ENCODE results near the gene RNF144A.

RNF144A gene

DNA sequence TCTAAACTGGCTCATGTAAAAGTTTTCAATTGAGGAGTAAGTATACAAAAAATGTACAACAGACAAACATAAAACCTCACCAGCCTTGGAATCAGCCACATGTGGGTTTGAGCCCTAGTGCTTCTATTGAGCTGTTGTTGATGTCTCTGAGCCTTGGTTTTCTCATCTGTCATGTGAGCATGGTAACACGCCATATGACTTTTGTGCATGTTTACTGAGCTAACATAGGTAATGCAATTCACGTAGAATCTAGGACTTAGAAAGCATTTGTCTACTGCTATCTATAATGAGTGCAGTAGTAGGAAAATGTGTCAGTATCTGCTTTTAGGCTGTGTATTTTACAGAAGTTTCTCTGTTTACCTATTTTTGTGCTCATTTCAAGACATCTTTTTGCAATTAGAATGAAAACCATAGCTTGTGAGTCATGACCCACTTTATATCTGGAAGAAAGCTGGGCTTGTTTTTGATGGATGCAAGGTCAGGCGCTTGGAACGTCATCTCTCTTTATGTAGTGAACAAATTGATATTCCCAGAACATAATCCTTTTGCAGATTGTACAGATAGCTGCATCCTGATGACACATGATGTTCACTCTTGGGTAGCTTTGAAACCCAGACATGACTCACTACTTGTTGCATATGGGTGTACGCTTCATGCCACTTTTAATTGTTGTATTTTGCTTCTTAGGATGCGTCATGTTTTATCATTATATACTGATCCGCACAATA lies 94.3 kb downstream of the RNF144A start:
- no peak for DNase-seq

DNA sequence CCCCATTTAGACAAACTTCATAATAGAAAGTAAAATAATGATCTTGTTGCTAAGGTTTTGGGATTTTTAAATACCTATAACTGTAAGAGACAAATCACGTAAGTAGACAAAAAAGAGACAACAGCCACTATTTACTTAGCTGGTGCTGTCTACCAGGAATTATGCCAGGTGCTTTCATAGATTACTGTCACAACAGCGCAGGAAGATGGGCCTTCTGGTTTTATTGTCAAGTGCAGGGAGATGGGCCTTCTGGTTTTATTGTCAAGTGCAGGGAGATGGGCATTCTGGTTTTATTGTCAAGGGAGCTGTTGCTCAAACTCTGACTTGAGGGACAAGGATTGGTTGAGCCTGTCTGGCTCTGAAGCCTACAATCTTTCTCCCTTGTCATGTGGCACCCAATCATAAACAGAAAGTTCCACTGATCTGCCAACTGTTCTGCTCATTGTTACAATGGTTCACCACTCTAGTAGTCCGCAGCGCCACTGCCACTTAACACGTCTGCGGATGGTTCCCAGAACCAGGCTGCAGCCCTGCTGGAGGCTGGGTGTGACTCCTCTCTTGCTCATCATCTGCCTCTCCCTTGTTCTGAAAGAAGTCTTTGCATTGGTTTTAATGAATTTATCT lies 95.0 kb downstream of the RNF144A start:
- no peak for DNase-seq

DNA sequence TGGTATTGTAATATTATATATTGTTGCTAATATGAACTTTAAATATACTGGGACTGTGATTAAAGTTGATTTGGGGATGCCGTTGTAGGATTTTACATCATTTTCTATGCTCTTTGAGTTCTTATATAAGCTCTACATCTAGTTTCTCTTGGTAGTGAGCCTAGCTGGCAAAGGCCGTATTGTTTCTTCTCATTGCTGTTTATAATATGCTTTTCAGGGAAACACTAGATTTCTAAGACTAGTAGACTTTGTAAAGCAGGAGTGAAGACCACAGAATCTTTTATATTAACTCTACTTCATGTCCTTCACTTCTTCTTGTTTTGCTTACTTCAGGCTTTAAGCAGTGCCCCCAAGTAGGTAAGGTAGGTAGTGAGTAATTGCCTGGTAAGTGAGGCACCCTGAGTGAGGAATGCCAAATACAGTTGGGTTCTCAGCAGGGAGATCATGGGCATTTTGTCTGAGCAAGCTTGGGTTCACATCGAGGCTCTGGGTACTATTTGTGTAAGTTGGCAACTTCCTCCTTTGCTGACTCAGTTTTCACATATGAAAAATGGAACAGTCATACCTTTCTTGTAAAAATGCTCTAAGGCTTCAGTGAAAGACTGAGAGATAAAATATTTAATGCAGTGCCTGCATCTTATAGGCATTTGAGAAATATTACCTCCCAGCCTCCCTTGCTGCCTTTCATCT lies 96.4 kb downstream of the RNF144A start:
- no peak for DNase-seq

DNA sequence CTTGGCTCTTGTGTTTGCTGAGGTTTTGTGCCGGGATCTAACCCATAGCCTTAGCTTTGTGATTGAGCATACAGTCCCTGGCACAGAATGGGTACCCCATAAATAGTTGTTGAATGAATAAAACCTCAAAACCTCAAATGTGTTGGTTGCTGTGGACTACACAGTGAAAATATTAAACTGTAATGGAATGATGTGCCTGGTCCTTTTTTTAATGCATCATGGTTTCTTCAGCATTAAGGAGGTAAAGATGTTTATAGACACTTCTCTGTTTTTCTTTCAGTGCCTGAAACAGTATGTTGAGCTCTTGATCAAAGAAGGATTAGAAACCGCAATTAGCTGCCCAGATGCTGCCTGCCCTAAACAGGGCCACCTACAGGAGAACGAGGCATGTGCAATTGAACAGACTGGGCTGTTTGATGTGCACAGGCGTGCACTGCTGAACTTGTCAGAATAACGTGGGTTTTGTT lies 97.0 kb downstream of the RNF144A start:
- peak; percentile 28 for DNase-seq

DNA sequence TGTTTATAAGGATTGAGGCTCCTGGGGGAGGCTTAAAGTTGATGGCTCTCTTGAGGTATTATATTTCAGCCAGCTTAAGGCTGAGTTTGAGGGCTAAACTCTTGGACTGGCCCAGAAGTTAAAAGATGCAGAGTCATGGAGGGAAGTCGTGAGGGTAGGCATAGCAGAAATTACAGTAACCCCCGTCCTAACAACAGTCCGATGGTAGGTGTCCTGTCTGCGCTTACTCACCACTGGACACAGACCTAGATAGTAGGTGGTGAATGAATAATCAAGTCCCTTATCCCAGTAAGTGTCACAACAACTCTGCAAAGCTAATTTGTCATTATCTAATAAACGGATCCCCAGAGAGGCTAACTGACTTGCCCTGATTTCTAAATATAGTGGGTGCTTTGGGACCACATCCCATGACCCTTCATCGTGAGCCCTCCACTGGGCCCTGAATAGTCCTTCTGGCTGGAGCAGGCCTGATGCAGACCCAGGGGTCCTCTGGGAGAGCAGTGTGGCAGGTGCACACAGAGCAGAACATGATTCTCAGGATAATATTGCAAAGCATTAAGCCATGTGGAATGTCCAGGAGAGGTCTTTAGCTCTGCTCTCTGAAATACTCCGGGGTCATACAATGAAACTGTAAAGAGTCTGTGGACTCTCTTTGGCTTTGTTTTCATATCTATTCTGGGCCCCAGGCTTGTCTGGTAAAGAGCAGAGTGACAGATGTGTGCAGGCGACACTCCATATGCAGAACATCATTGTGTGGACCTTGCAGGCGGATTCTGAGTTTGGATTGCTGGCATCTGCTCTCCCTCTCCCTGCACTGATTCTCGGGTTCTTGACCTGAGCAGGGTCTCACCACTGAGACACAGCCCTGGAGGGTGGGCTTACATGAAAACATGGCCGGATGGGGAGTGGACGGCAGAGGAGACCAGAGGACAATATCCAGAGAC lies 98.1 kb downstream of the RNF144A start:
- DNase-seq, result no peak

DNA sequence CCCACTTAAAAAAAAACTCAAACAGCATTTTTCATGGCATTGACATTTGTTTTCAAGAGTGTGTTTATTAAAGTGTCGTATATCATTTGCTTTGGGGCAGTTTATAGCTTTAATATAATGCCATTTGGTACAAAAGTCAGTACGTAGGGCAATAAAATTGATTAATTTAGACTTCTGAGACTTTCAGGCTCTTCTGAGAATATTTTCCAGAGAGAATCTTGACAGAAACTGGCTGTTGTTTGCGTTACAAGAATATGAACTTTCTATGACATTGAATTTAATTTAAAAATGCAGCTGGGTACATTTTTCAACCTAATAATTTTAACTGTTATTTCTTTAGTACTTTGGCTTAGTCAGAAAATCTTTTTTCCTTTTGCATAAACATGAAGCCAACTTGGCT lies 98.9 kb downstream of the RNF144A start:
- no peak for DNase-seq

DNA sequence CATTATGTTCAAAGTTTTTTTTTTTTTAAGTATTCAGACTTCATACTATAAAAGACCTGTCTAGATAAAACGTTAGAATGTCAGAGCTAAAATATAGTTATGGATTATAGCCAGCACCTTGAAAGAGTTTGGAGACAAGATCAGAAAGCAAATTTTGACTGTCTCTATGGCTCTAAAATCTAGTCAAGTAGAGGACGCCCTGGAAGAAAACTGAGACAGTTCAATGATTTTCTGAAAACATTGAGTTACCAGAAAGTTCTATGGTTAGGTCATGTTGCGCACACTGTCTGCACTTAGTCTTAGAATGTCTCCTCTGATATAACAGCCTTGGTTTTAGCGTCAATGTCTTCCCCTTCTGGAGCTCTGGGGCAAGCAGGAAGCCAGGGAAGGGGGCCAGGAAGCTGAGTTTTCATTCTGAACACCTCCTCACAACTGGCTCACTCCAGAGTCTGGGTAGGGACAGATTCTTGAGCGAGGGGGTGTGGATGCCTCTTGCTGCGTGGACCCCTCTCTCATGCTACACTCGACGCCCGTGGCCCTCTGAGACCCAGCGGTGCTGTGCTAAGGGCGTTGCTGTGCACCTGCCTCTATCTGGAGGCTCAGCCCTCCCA lies 99.5 kb downstream of the RNF144A start:
- no peak for DNase-seq

DNA sequence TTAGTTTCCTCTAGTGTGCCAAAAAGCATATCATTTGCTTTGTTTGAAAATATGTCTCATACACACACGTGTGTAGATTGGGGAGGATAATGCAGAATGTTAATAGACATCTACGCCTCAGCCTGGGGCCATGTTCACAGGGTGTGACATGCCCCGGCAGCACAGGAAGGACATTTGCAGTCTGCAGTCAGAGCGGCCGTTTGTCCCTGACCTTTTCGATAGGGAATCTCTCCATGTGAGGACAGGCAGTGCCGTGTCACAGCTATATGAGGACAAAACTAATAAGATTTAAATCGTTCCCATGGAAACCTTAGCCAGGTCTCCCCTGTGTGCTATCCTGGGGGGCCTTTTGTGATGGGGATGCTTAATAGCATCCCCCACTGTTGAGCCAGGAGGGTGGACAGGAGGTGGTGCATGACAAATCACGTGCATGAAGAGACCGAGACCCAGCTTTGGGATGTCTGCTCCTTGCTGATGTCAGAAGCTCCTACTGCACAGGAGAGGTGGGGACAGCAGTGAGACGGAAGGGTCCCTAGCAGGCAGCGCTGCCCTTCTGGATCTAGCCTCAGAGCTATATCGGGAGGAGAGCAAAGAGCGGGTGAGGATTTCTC lies 100.6 kb downstream of the RNF144A start:
- DNase-seq, result no peak

DNA sequence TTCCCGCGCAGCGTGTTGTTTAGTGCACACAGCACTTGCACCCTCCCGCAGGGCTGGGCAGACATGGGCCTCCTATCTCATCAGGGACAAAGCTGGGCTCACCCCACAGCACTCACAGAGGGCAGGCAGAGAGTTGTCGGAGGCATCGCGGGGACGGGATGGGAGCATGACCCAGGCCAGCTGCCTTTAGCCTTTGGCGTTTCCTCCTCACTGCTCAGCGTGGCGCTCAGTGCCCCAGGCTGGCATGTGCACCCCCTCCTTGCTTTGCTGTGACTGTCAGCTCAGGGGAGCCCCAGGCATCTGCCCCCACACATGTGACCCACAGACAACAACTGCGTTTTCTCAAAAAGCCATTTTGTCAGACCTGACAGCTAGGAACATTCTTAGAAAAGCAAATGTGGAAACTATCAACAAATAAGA lies 101.1 kb downstream of the RNF144A start:
- DNase-seq, result no peak

DNA sequence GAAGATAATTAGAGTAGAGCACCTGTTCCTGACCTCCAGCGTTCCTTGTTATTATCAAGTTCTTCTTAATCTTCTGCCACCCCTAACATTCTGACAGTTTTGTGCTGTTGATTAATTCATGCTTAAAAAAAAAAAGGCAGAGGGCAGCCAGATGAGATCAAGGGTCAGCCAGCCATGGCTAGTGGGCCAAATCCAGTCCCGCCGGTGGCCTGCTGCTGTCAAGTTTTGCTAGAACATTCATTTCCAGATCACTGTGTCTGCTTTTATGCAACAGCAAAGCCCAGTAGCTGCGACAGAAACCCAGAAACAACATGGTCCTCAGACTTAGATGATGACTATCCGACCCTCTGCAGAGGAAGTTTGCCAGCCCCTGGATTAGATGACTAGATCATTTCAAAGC lies 101.6 kb downstream of the RNF144A start:
- no peak for DNase-seq

DNA sequence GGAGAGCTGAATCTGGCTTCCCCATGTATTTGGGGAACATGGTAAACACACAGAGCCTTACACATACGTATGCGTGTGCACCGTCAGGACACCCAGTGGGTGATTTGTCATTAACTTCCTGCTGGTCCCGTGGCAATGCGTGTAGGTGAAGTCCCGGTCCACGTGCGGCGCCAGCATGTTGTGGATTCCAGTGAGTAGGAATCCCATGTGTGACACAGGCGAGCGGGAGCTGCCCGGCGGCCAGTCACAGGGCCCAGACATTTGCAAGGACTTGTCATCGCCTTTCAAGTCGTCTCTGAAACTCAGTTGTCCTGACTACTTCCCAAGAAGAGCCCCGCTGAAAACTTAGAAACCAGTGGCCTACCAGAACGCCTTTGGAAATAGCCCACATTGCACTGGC lies 102.0 kb downstream of the RNF144A start:
- DNase-seq, result no peak

DNA sequence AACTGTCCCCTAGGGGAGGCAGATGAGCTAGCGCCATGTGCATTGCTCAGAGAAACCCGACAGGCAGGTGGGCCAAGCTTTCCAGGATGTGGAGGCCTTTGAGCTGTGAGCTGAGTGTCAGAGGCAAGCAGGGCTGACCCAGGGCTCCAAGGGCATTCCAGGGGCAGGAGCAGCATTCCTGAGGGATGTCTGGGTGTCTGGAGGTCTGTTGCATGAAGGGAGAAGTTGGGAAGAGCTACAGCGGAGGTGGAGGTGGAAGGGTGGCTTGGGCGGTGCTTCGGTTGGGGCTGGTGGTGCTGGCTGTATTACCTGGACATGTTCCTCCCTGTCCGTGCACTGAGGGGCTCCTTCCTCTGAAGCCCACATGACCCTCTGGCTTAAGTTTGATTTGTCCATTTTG lies 102.8 kb downstream of the RNF144A start:
- DNase-seq, result no peak

DNA sequence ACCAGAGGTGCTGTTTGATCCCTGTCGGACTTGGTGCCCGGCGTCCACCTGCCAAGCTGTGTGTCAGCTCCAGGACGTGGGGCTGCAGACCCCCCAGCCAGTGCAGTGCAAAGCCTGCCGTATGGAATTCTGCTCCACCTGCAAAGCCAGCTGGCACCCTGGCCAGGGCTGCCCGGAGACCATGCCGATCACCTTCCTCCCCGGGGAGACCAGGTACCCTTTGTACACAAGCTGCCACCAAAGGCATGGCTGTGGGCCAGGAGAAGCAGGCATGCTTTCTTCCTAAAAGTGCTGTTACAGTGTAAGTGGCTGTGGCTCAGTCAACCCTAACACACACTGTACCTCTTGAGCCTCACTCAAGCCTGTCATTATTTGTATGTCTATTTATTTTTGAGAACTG lies 103.3 kb downstream of the RNF144A start:
- DNase-seq, result no peak

DNA sequence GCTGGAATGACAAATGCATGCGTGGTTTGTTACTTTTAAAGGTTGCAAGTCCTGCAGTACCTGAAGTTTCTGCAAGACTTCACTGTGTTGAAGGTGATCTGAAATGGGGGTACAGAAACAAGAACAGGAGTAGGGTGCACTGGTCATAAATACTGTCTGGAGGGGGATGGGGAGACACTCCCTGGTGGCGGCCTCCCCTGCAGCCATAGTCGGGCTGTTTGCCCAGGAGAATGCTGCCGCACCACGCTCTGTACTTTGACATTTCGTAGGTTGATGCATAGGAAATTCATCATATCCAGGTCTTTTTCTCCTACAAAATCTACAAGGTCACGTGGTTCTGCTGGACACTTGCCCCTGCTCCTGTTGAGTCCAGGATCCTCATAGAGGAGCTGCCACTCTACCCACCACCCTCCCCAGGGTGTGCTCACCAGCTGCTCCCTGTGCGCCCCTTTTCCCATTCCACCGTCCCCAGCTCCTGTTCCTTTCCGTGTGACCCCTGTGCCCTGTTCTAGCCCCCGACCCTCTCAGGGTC lies 103.8 kb downstream of the RNF144A start:
- DNase-seq, result no peak

DNA sequence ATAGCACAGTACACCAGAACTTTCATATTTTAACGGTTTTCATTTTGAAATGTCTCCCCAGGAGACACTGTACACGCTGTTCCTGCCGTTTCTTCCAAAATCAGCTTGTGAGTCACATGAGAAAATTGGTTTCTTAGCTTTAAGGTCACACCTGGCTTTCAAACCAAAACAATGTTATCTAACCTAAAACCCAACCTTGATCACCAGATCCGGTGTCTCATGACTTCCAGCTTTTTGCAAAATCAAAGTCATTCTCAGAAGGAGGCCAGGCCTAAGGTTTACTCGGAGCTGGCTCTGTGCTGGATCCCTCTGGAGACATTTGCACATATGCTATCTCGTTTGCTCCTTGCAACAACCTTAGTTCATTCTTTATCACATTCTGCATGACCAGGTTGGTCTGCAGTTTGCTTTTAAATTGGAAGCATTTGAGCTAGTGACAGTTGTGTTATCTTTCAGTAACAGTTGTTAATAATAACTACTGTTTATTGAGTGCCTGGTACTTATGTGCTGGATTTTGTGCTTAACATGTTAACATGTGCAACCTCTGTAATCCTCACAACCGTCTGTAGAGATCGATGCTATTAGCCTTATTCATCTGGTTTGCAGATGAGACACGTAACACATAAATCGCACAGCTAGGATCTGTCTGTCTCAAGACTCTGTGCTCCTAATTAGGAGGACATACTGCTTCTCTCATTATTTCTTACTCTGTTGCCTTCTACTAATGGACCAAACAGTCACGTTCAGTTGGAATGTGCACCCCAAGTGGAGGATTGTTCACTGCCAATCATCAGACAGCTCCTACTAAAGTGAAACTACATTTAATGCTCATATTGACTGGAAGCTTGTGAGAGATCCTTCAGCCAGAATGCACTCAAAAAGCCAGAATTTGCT lies 105.5 kb downstream of the RNF144A start:
- no peak for DNase-seq

DNA sequence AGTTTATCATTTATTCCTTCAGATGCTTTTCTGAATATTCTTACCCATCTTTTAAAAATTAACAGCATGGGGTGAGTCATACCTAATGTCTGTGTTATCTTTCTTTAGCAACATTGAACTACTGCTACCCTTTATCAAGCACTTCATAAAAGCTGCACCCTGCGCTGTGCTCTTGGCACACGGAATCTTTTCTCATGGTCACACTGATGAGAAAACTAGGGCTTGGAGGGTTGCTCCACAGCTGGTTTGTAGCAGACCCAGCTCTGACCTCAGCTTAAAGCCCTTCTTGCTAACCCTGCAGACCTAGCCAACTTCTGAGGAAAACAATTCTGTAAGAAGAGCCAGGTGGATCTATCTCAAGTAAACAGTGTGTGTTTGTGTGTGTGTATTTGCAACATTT lies 106.3 kb downstream of the RNF144A start:
- DNase-seq, result no peak

DNA sequence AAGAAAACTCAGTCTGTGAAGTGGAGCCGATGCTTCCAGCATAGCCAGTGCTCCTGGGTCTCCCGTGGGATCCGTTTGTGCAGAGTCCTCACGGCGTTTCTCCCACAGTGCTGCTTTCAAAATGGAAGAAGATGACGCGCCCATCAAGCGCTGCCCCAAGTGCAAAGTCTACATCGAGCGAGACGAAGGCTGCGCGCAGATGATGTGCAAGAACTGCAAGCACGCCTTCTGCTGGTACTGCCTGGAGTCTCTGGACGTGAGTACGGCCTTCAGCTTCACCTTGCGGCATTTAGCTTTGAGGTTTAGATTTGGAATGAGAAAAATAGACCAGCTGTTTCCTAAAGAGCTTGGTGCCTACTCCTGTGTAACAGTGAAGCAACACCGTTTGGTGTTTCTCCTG lies 107.0 kb downstream of the RNF144A start:
- DNase-seq, result no peak

DNA sequence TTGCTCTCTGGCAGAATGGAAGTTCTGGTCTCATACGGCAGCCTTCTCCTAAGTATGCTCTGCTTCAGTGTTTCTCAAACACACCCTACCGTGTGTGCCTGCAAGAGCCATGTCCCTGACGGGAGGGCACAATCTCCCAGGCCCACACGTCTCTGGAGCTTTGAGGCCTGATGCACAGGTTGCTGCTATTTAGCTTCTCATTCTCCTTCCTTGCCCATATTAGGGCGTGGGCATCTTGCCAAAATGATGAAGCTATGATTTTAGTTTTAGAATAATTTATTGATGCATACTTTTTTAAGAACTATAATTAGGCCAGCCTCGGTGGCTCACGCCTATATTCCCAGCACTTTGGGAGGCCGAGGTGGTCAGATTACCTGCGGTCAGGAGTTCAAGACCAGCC lies 107.9 kb downstream of the RNF144A start:
- DNase-seq, result no peak

DNA sequence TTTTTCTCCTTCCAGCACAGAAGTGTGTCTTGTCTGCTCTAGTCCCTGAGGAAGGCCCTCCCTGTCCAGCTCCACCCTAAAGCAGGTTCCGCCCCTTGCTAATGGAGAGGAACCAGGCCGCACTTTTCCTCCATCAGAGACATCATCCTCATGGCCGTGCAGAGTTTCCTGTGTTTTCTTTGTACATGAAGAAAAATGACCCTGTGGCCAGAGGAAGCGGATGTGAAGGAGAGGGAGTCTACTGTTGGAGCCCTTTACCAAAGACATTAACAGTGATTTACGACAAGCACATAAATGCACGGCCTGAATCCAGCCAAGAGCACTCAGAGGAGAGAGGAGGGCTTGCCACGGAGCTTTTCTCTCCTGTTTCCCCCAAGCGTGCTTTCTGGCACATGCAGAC lies 109.5 kb downstream of the RNF144A start:
- DNase-seq, result no peak

DNA sequence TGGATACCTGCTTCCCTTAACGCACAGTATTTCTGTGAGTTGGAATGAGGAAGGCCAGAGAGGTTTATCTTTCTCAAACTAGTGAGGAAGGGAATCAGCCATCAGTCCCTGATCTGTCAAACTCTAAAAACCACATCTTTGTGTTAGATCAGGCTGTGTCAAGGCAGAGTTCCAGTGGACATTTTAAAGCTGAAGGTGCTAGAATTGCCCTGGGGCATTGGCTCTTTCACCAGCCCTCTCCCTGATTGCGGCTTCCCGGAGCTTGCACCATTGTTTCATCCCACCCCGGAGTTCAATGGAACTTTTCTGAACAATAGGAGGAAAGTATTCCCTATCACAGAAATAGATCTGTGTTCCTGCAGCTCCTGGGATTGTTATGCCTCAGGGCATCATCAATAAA lies 110.2 kb downstream of the RNF144A start:
- no peak for DNase-seq

Measured in activated CD4-positive, alpha-beta T cell treated with anti-CD3 and anti-CD28 coated beads, Interleukin-2, amount 50 U/mL, for 1 hour (primary cell).